ENCODE results near the gene CCDC89.

The CCDC89 gene

GRCh38 chr11:85643191-85643614, 42.8 kb downstream of the CCDC89 start:
- Histone ChIP-seq H3K4me1 (ENCODE audit: insufficient read depth, low read length) (peaks cover 9% of the 10 kb centered on the region), H3K9ac (ENCODE audit: low read length) (no peak overlapping the region), H3K4me3 (ENCODE audit: low read depth in 1 of 2, low read length in 2 of 2) (no peak overlapping the region), H3K27ac (ENCODE audit: low read depth, low read length) (no peak overlapping the region), H3K36me3 (ENCODE audit: insufficient read depth, low read length) (no peaks in the 10 kb centered on the region), H3K9me3 (ENCODE audit: low read length) (no peaks in the 10 kb centered on the region), H3K27me3 (ENCODE audit: control insufficient read depth in 1 of 2, insufficient read depth in 2 of 2, low read length in 2 of 2) (no peaks in the 10 kb centered on the region)

- no peaks in the 10 kb centered on the region for H3K9me3 ChIP-seq (ENCODE audit: low read length)
- peaks cover 6% of the 10 kb centered on the region for H3K4me1 ChIP-seq (ENCODE audit: insufficient read depth, low read length)
- no peaks in the 10 kb centered on the region for H3K27me3 ChIP-seq (ENCODE audit: control insufficient read depth in 1 of 2, insufficient read depth in 2 of 2, low read length in 2 of 2)
- H3K27ac ChIP-seq (ENCODE audit: low read depth, low read length) = no peak overlapping the region
- no peak overlapping the region for H3K9ac ChIP-seq (ENCODE audit: low read length)
- no peak overlapping the region for H3K4me3 ChIP-seq (ENCODE audit: low read depth in 1 of 2, low read length in 2 of 2)
- H3K36me3 ChIP-seq (ENCODE audit: insufficient read depth, low read length) = peaks cover 31% of the 10 kb centered on the region
Measured at GRCh38 chr11:85634747-85635146, 51.2 kb downstream of the CCDC89 start.
